ENCODE results near the gene GYS1. TPM values are rescaled to one million over a fixed set of nuclear protein-coding genes. Genes with fewer than 3 reads are reported as not detected.
A peak's percentile ranks its signal among the peaks of the same experiment; 100 is the strongest.

Gene GYS1
- total RNA-seq, 1 donor from 2014 or later = 57.4 TPM

- no peak overlapping the region for H3K4me3 Mint-ChIP-seq (ENCODE audit: low read depth)
- H3K27me3 Mint-ChIP-seq = no peaks in the 10 kb centered on the region
- H3K4me1 Mint-ChIP-seq (ENCODE audit: low read depth) = no peaks in the 10 kb centered on the region
- no peaks in the 10 kb centered on the region for H3K9me3 Mint-ChIP-seq (ENCODE audit: low read depth)
- TF ChIP-seq CTCF (IDR thresholded peaks at IDR 0.05; ENCODE audit: unreplicated experiment) = no peak
- H3K27ac Mint-ChIP-seq = peak overlapping the region; percentile 65
- H3K36me3 Mint-ChIP-seq (ENCODE audit: insufficient read depth) = peaks cover 13% of the 10 kb centered on the region
- no peak for DNase-seq (ENCODE audit: low spot score, unreplicated experiment)
Measured at GRCh38 chr19:49010453-49010852, 17.3 kb upstream of the GYS1 start.

GRCh38 chr19:49009828-49010227 is 16.7 kb upstream of the GYS1 start:
- Mint-ChIP-seq H3K27ac (no peak overlapping the region), H3K36me3 (ENCODE audit: insufficient read depth) (peaks cover 14% of the 10 kb centered on the region), H3K27me3 (no peaks in the 10 kb centered on the region), H3K4me1 (ENCODE audit: low read depth) (no peaks in the 10 kb centered on the region), H3K9me3 (ENCODE audit: low read depth) (no peaks in the 10 kb centered on the region), H3K4me3 (ENCODE audit: low read depth) (no peak overlapping the region)
- DNase-seq (ENCODE audit: low spot score, unreplicated experiment) = no peak
- TF ChIP-seq CTCF (IDR thresholded peaks at IDR 0.05; ENCODE audit: unreplicated experiment) = no peak

GRCh38 chr19:49006905-49007304 is 13.8 kb upstream of the GYS1 start:
- no peak for DNase-seq (ENCODE audit: low spot score, unreplicated experiment)
- no peak for TF ChIP-seq CTCF (IDR thresholded peaks at IDR 0.05; ENCODE audit: unreplicated experiment)
- Mint-ChIP-seq H3K4me3 (ENCODE audit: low read depth) (no peak overlapping the region), H3K27me3 (no peaks in the 10 kb centered on the region), H3K27ac (no peak overlapping the region), H3K4me1 (ENCODE audit: low read depth) (no peaks in the 10 kb centered on the region), H3K9me3 (ENCODE audit: low read depth) (no peaks in the 10 kb centered on the region), H3K36me3 (ENCODE audit: insufficient read depth) (peaks cover 10% of the 10 kb centered on the region)

- Mint-ChIP-seq H3K36me3 (ENCODE audit: insufficient read depth) (peaks cover 8% of the 10 kb centered on the region), H3K4me1 (ENCODE audit: low read depth) (no peaks in the 10 kb centered on the region), H3K4me3 (ENCODE audit: low read depth) (no peak overlapping the region), H3K27ac (no peak overlapping the region), H3K9me3 (ENCODE audit: low read depth) (no peaks in the 10 kb centered on the region), H3K27me3 (no peaks in the 10 kb centered on the region)
- DNase-seq (ENCODE audit: low spot score, unreplicated experiment) = no peak
- TF ChIP-seq CTCF (IDR thresholded peaks at IDR 0.05; ENCODE audit: unreplicated experiment) = no peak
Measured at GRCh38 chr19:49004964-49005614, 12.0 kb upstream of the GYS1 start.

- TF ChIP-seq CTCF (IDR thresholded peaks at IDR 0.05; ENCODE audit: unreplicated experiment) = no peak
- Mint-ChIP-seq H3K36me3 (ENCODE audit: insufficient read depth) (peaks cover 10% of the 10 kb centered on the region), H3K4me1 (ENCODE audit: low read depth) (no peaks in the 10 kb centered on the region), H3K4me3 (ENCODE audit: low read depth) (no peak overlapping the region), H3K9me3 (ENCODE audit: low read depth) (no peaks in the 10 kb centered on the region), H3K27ac (no peak overlapping the region), H3K27me3 (no peaks in the 10 kb centered on the region)
- no peak for DNase-seq (ENCODE audit: low spot score, unreplicated experiment)
Measured at GRCh38 chr19:49004133-49004532, 11.0 kb upstream of the GYS1 start.
